ENCODE measurements around the gene CASR.

The CASR gene

DNA sequence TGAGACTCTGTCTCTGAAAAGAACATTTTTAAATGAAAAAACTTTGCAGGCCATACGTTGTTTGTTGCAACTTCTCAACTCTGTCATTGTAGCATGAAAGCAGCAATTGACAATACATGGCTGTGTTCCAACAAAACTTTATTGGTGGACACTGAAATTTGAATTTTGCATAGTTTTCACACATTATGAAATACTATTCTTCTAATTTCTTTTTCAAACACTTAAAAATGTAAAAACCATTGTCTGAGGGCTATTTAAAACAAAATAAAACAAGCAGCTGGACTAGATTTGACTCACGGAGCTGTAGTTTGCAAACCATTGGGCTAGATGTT is 123.1 kb downstream of the CASR start:
- no peak for DNase-seq (ENCODE audit: extremely low spot score)
- ChIA-PET CTCF (interaction anchor here (0.6 to 3.4 kb wide), 19 partner anchors 7 to 310 kb away, joined by 3 to 20 read pairs (median 6); partner anchors contain the start of gene FAM162A), POLR2A (no interaction called here)

DNA sequence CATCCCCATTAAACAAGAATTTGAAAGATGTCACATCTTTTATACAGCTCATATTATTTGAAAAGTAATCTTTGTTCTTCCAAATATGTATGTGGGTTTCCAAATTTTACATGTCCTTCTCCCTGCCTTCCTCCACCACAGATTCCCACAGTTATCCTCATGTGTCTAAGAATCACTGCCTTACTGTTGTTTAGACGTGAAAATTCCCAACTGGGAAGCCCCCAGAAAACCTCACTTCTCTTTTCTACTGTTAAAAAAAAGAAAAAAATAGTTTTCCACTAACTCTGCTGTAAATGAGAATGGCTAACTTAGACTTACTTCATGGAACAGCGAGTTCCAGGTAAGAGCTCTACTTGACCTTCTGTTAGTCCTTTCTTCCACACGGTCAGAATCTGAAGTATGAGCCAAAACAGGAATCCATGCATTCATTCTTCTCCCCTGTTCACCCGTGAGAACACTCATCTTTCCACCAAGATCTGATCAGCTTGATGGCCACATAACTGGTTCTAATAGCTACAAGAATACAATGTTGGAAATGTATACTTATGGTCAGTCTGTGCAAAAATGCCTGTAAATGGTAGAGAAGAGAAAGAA is 123.7 kb downstream of the CASR start:
- POLR2A ChIA-PET = no interaction called here
- CTCF ChIA-PET = interaction anchor here (1.0 to 3.4 kb wide), 15 partner anchors 8 to 311 kb away, joined by 3 to 20 read pairs (median 7); partner anchors contain the start of gene FAM162A
- no peak for DNase-seq (ENCODE audit: extremely low spot score)
- TF ChIP-seq, protein P1, sequence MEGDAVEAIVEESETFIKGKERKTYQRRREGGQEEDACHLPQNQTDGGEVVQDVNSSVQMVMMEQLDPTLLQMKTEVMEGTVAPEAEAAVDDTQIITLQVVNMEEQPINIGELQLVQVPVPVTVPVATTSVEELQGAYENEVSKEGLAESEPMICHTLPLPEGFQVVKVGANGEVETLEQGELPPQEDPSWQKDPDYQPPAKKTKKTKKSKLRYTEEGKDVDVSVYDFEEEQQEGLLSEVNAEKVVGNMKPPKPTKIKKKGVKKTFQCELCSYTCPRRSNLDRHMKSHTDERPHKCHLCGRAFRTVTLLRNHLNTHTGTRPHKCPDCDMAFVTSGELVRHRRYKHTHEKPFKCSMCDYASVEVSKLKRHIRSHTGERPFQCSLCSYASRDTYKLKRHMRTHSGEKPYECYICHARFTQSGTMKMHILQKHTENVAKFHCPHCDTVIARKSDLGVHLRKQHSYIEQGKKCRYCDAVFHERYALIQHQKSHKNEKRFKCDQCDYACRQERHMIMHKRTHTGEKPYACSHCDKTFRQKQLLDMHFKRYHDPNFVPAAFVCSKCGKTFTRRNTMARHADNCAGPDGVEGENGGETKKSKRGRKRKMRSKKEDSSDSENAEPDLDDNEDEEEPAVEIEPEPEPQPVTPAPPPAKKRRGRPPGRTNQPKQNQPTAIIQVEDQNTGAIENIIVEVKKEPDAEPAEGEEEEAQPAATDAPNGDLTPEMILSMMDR (IDR thresholded peaks at IDR 0.05; ENCODE audit: control extremely low read depth, extremely low read depth, low read depth, missing control alignments) = no peak

More for the DNA sequence above, 123.1 kb downstream of the CASR start:
- TF ChIP-seq, protein P1 (IDR thresholded peaks at IDR 0.05; ENCODE audit: control extremely low read depth, extremely low read depth, low read depth, missing control alignments) = no peak

DNA sequence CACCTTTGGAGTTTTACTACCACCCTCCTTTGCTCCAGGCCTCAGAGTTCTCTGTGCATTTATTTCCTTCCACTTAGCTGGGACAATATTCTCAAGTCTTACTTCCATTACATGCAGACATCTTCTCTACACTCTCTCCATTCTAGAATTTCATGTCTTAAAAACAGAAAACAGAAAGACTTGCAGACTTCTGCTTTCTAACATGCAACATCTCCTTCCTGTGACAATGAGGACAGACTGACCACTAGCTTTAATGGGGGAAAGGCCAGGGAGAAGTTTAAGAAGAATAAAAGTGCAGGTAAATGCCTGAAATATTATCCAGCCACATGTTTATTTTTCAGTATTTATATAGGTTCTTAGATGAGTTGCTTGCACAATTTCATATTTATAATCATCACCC is 124.5 kb downstream of the CASR start:
- no peak for DNase-seq (ENCODE audit: extremely low spot score)
- CTCF ChIA-PET = interaction anchor here (1.0 to 3.4 kb wide), 8 partner anchors 9 to 206 kb away, joined by 3 to 20 read pairs (median 9); no protein-coding TSS in a partner anchor
- TF ChIP-seq, protein P1 (IDR thresholded peaks at IDR 0.05; ENCODE audit: control extremely low read depth, extremely low read depth, low read depth, missing control alignments) = no peak
- POLR2A ChIA-PET = no interaction called here

DNA sequence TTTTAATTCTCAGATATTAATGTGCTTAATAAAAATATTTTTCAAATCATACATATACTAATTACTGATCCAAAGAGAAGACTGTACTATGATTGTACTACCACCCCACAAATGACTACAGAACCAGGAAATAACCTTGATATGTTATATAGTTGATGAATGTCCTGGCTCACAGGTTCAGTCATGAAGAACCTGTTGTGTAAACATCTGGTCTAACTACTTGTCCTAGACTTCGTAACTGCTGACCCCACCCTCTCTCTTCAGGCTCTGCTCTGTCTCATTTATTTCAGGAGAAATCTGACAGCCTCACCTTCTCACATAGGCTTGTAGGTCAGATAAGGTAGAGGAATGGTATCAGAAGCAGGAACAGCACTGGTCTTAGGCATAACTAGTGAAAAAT is 126.9 kb downstream of the CASR start:
- TF ChIP-seq, protein P1 (IDR thresholded peaks at IDR 0.05; ENCODE audit: control extremely low read depth, extremely low read depth, low read depth, missing control alignments) = no peak
- POLR2A ChIA-PET = no interaction called here
- CTCF ChIA-PET = no interaction called here
- no peak for DNase-seq (ENCODE audit: extremely low spot score)

DNA sequence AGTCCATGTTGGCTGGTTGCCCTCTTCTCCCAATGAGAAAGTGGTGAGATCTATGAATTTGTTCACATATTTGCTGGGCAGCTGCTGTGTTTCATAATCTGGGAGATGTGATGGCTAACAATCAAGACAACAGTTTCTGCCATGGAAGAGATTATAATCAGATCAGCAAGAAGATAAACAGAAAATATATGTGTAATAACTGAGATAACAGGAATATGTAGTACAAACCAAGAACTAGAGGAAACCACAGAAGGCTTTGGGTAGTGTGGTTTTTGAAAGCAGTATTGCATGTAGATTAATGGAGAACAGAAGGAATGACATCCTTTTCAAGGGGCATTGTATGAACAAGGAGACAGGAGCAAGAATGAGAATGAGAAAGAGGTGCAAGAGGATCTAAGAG is 129.4 kb downstream of the CASR start:
- TF ChIP-seq, protein P1 (IDR thresholded peaks at IDR 0.05; ENCODE audit: control extremely low read depth, extremely low read depth, low read depth, missing control alignments) = no peak
- POLR2A ChIA-PET = no interaction called here
- CTCF ChIA-PET = interaction anchor here (0.7 to 2.4 kb wide), 7 partner anchors 12 to 767 kb away, joined by 3 to 15 read pairs (median 3); partner anchors contain the start of genes FAM162A and POLQ
- DNase-seq (ENCODE audit: extremely low spot score) = no peak

DNA sequence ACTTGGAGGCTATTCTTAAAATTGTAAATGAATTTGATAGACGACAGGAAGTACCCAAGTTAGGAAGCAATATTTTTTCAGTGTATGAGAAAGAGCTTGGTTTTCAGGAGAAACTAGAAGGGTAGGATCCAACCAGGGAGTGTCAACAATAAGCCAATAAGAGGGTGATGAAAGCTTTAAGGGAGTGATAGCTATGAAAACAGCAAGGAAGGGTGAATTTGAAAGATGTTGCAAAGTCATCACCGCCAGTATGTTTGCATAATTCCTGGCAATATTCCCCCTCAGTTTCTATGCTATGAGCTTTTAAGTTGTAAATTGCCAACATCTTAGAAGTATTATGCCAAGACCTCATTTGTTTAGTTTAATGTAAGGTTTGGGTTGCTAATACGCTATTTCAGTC is 129.8 kb downstream of the CASR start:
- TF ChIP-seq, protein P1 (IDR thresholded peaks at IDR 0.05; ENCODE audit: control extremely low read depth, extremely low read depth, low read depth, missing control alignments) = no peak
- POLR2A ChIA-PET = no interaction called here
- CTCF ChIA-PET = interaction anchor here (0.7 to 2.4 kb wide), 9 partner anchors 13 to 768 kb away, joined by 3 to 15 read pairs (median 3); partner anchors contain the start of genes FAM162A and POLQ
- DNase-seq (ENCODE audit: extremely low spot score) = no peak
